Erythroblast (primary cell): ENCODE results near the gene PTPN1.
A peak's percentile ranks its signal among the peaks of the same experiment; 100 is the strongest.

ENCODE experiments used
- DNase-seq, 2 experiments: peaks; one replicate each; lab custom pipeline; 2025; lab: John Stamatoyannopoulos, UW
- GATA1 ChIP-seq: IDR thresholded peaks from 2 replicates; pipeline ENCODE4 v1.6.1; 2011; ENCODE audit warnings: low read depth, mild to moderate bottlenecking, control low read depth, low read length, moderate library complexity
- POLR2A ChIP-seq: IDR thresholded peaks from 2 replicates; pipeline ENCODE4 v1.6.1; 2011; ENCODE audit warnings: mild to moderate bottlenecking, low read length

Gene PTPN1

GRCh38 chr20:50513169-50514034 lies 3.2 kb downstream of the PTPN1 start:
- no peak for TF ChIP-seq GATA1
- TF ChIP-seq POLR2A: no peak
- DNase-seq: peak in 1 of 2 experiments; percentile 24

- TF ChIP-seq GATA1: no peak
- no peak for TF ChIP-seq POLR2A
- DNase-seq: no peak
Observed at GRCh38 chr20:50514035-50514337, 3.8 kb downstream of the PTPN1 start.

GRCh38 chr20:50514750-50515149 lies 4.6 kb downstream of the PTPN1 start:
- TF ChIP-seq POLR2A (no peak), GATA1 (no peak)

GRCh38 chr20:50515471-50516106 lies 5.4 kb downstream of the PTPN1 start:
- no peak for TF ChIP-seq GATA1
- peak; percentile 5 for TF ChIP-seq POLR2A
- DNase-seq: no peak

More at GRCh38 chr20:50514750-50515149, 4.6 kb downstream of the PTPN1 start:
- DNase-seq: no peak

GRCh38 chr20:50516180-50516934 lies 6.2 kb downstream of the PTPN1 start:
- TF ChIP-seq GATA1: no peak
- TF ChIP-seq POLR2A: peak; percentile 17
- DNase-seq: no peak

GRCh38 chr20:50516935-50517816 lies 7.0 kb downstream of the PTPN1 start:
- TF ChIP-seq GATA1 (no peak), POLR2A (no peak)
- DNase-seq: no peak

GRCh38 chr20:50517817-50518154 lies 7.6 kb downstream of the PTPN1 start:
- DNase-seq: peak; percentile 30 to 49
- TF ChIP-seq POLR2A: no peak
- no peak for TF ChIP-seq GATA1

- peak in 1 of 2 experiments; percentile 49 for DNase-seq
- TF ChIP-seq GATA1 (no peak), POLR2A (no peak)
Observed at GRCh38 chr20:50518270-50518721, 8.1 kb downstream of the PTPN1 start.

- TF ChIP-seq POLR2A (no peak), GATA1 (no peak)
- peak; percentile 29 to 37 for DNase-seq
Observed at GRCh38 chr20:50519036-50519762, 9.0 kb downstream of the PTPN1 start.

- no peak for TF ChIP-seq GATA1
- no peak for TF ChIP-seq POLR2A
Observed at GRCh38 chr20:50520222-50520880, 10.2 kb downstream of the PTPN1 start.

GRCh38 chr20:50521221-50522052 lies 11.3 kb downstream of the PTPN1 start:
- DNase-seq: no peak
- TF ChIP-seq GATA1 (no peak), POLR2A (no peak)

More at GRCh38 chr20:50520222-50520880, 10.2 kb downstream of the PTPN1 start:
- DNase-seq: no peak
